Liver (tissue), 9 donors: ENCODE data around the gene MMP2. TPM values are rescaled to one million over a fixed set of nuclear protein-coding genes. Genes with fewer than 3 reads are reported as not detected.

Source experiments
- DNase-seq: peaks from one replicate; pipeline ENCODE4 v3.0.0-alpha.2; 2017; ENCODE audit warnings: low spot score
- H3K27ac ChIP-seq, 2 donors: one replicate each; pipeline ENCODE4 v1.7.0; 2013; ENCODE audit warnings: inconsistent platforms in 2 of 2, low read length in 2 of 2, control low read depth in 1 of 2, low read depth in 1 of 2, mild to moderate bottlenecking in 1 of 2
- H3K27me3 ChIP-seq, 4 donors: one replicate each; pipeline versions ENCODE4 v1.6.1 to v1.7.0; 2013; ENCODE audit warnings: low read length in 3 of 4, inconsistent platforms in 1 of 4, mild to moderate bottlenecking in 1 of 4, moderate library complexity in 1 of 4; ENCODE audit not compliant: control insufficient read depth in 4 of 4, insufficient read depth in 4 of 4
- H3K36me3 ChIP-seq, 4 donors: one replicate each; pipeline versions ENCODE4 v1.6.1 to v1.7.0; 2013; ENCODE audit warnings: low read length in 3 of 4, mild to moderate bottlenecking in 3 of 4, low read depth in 1 of 4, moderate library complexity in 1 of 4; ENCODE audit not compliant: control insufficient read depth in 4 of 4, insufficient read depth in 3 of 4
- H3K4me1 ChIP-seq, 4 donors: one replicate each; pipeline versions ENCODE4 v1.6.1 to v1.7.0; 2013; ENCODE audit warnings: low read length in 3 of 4, mild to moderate bottlenecking in 3 of 4, moderate library complexity in 1 of 4; ENCODE audit not compliant: control insufficient read depth in 4 of 4, insufficient read depth in 4 of 4
- H3K4me3 ChIP-seq, 3 donors: one replicate each; pipeline versions ENCODE4 v1.6.1 to v1.7.0; 2013; ENCODE audit warnings: low read length in 3 of 3, control low read depth in 1 of 3, low read depth in 1 of 3, mild to moderate bottlenecking in 1 of 3
- H3K9ac ChIP-seq, 2 donors: one replicate each; pipeline ENCODE4 v1.7.0; 2013; ENCODE audit warnings: low read length in 2 of 2, mild to moderate bottlenecking in 2 of 2, moderate library complexity in 2 of 2, control low read depth in 1 of 2, low read depth in 1 of 2
- H3K9me3 ChIP-seq, 4 donors: one replicate each; pipeline versions ENCODE4 v1.6.1 to v1.7.0; 2013; ENCODE audit warnings: low read length in 3 of 4; ENCODE audit not compliant: control insufficient read depth in 4 of 4
- ATF3 ChIP-seq: IDR thresholded peaks from 2 replicates; pipeline ENCODE4 v1.6.1; 2016; ENCODE audit warnings: antibody characterized with exemption
- EGR1 ChIP-seq, 2 donors: IDR thresholded peaks; 2 replicates each; pipeline ENCODE4 v1.6.1; 2016 to 2018; ENCODE audit warnings: antibody characterized with exemption in 2 of 2, low read depth in 2 of 2
- FOXA1 ChIP-seq: IDR thresholded peaks from 2 replicates; pipeline ENCODE4 v1.6.1; 2016; ENCODE audit warnings: antibody characterized with exemption
- FOXA2 ChIP-seq: IDR thresholded peaks from 2 replicates; pipeline ENCODE4 v1.6.1; 2016; ENCODE audit warnings: antibody characterized with exemption
- HNF4G ChIP-seq: IDR thresholded peaks from 2 replicates; pipeline ENCODE4 v1.6.1; 2016; ENCODE audit warnings: antibody characterized with exemption
- JUND ChIP-seq, 2 donors: IDR thresholded peaks; 2 replicates each; pipeline ENCODE4 v1.6.1; 2016; ENCODE audit warnings: antibody characterized with exemption in 2 of 2
- NR2F2 ChIP-seq: IDR thresholded peaks from 2 replicates; pipeline ENCODE4 v1.6.1; 2016; ENCODE audit warnings: antibody characterized with exemption
- RAD21 ChIP-seq, 2 donors: IDR thresholded peaks; 2 replicates each; pipeline ENCODE4 v1.6.1; 2016; ENCODE audit warnings: antibody characterized with exemption in 2 of 2, mild to moderate bottlenecking in 2 of 2
- REST ChIP-seq: IDR thresholded peaks from 2 replicates; pipeline ENCODE4 v1.6.1; 2016; ENCODE audit warnings: antibody characterized with exemption, mild to moderate bottlenecking
- RXRA ChIP-seq, 2 donors: IDR thresholded peaks; 2 replicates each; pipeline ENCODE4 v1.6.1; 2017 to 2018; ENCODE audit warnings: antibody characterized with exemption in 2 of 2, mild to moderate bottlenecking in 1 of 2
- SP1 ChIP-seq: IDR thresholded peaks from 2 replicates; pipeline ENCODE4 v1.6.1; 2018; ENCODE audit warnings: antibody characterized with exemption, mild to moderate bottlenecking
- TAF1 ChIP-seq: conservative IDR thresholded peaks from 2 replicates; pipeline ENCODE4 v1.6.1; 2016; ENCODE audit warnings: antibody characterized with exemption, mild to moderate bottlenecking
- YY1 ChIP-seq: IDR thresholded peaks from 2 replicates; pipeline ENCODE4 v1.6.1; 2016; ENCODE audit warnings: antibody characterized with exemption, mild to moderate bottlenecking
- WGBS: extraction: QIAGEN DNeasy Blood & Tissue Kit; methylation state at CpG from one replicate; pipeline ENCODE4 v1.1.7; 2013; 5-methylcytosine and 5-hydroxymethylcytosine counted together
- polyA plus RNA-seq, 2 donors: library from polyadenylated mRNA; stranded (reverse) in 1 of 2; unstranded in 1 of 2; fragments of 200-250 nt in 1 of 2; fragments of >200 nt in 1 of 2; fragmentation: Nextera tagmentation in 1 of 2; extraction: Ambion mirVana in 1 of 2; gene quantifications; one replicate each; pipeline versions ENCODE4 v1.2.1 to v1.2.3, GENCODE V29; 2013 to 2015
- total RNA-seq, 2 donors: library from RNA; depleted of rRNA; stranded (reverse); fragments of >200 nt; gene quantifications; one replicate each; pipeline ENCODE4 v1.2.3, GENCODE V29; 2014
- TF ChIP-seq, protein P1 (sequence below): IDR thresholded peaks from 2 replicates; pipeline ENCODE4 v1.6.1; 2016; ENCODE audit warnings: antibody characterized with exemption
- TF ChIP-seq, protein P2 (sequence below): fragments of 150-350 bp; IDR thresholded peaks from 2 replicates; pipeline ENCODE4 v1.5.1; 2017; ENCODE audit warnings: improper control_type of control experiment, low read depth, low read length; ENCODE audit not compliant: missing input control
- TF ChIP-seq, protein P3 (sequence below): IDR thresholded peaks from 2 replicates; pipeline ENCODE4 v1.6.1; 2016; ENCODE audit warnings: antibody characterized with exemption
- donor health status: healthy.
- donor health status: healthy.
- donor health status: healthy.
- donor health status: healthy.
- donor health status: healthy.

MMP2 gene
- total and polyA plus RNA-seq, 4 donors: 2.8 to 6.3 (median 5.3) TPM

GRCh38 chr16:55464375-55464774 lies 14.6 kb upstream of the MMP2 start:
- no peak for DNase-seq
- Histone ChIP-seq H3K9me3 (no peaks in the 10 kb centered on the region), H3K4me3 (no peak overlapping the region), H3K27ac (no peak overlapping the region), H3K36me3 (no peaks in the 10 kb centered on the region), H3K27me3 (no peaks in the 10 kb centered on the region), H3K9ac (no peak overlapping the region), H3K4me1 (peaks cover 0 to 4% (median 0%) of the 10 kb centered on the region in 4 donors)
- 40% methylated on average over 4 of the region's 4 CpGs for WGBS
- no peak for TF ChIP-seq ATF3
- no peak for TF ChIP-seq SP1
- TF ChIP-seq, protein P1, sequence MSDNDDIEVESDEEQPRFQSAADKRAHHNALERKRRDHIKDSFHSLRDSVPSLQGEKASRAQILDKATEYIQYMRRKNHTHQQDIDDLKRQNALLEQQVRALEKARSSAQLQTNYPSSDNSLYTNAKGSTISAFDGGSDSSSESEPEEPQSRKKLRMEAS: no peak
- TF ChIP-seq JUND (IDR thresholded peaks at IDR 0.05): no peak
- TF ChIP-seq FOXA2: no peak
- TF ChIP-seq EGR1 (IDR thresholded peaks at IDR 0.05; ENCODE audit: low read depth in 2 of 2): no peak

DNA sequence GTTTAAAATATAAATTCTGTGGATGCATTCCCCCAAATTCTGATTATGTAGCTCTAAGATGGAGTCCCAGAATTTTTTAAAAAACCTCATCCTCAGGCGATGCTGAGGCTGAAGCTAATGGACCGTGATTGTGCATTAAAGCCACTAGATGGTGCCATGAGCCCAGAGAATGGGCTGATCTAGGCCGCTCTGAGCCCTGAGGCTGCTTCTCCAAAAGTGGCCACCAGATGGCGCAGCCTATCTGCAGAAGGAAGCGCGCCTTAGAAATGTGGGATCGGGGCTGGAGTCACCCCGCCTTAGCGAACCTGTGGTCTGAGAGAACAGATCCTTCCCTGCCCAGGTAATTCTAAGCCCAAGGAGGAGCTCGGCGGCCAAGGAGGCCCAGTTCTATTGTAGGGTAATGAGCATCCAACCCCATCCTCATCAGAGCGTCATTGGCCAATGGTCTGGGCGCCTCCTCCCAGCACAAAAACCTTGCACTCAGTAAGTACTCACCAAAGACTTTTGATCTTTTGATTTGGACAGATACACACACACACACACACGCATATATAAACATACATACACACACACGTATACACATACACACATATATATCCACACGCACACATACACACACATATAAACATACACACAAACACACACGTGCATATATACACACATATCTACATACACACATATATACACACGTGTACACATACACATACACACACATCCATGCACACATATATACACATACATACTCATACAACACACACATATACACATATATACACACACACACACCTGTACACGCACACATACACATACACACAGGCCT lies 13.7 kb upstream of the MMP2 start:
- TF ChIP-seq RAD21 (IDR thresholded peaks at IDR 0.05) (peak; percentile 100), FOXA2 (no peak)
- TF ChIP-seq, protein P2, sequence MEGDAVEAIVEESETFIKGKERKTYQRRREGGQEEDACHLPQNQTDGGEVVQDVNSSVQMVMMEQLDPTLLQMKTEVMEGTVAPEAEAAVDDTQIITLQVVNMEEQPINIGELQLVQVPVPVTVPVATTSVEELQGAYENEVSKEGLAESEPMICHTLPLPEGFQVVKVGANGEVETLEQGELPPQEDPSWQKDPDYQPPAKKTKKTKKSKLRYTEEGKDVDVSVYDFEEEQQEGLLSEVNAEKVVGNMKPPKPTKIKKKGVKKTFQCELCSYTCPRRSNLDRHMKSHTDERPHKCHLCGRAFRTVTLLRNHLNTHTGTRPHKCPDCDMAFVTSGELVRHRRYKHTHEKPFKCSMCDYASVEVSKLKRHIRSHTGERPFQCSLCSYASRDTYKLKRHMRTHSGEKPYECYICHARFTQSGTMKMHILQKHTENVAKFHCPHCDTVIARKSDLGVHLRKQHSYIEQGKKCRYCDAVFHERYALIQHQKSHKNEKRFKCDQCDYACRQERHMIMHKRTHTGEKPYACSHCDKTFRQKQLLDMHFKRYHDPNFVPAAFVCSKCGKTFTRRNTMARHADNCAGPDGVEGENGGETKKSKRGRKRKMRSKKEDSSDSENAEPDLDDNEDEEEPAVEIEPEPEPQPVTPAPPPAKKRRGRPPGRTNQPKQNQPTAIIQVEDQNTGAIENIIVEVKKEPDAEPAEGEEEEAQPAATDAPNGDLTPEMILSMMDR: peak; percentile 100
- Histone ChIP-seq H3K36me3 (no peaks in the 10 kb centered on the region), H3K4me3 (no peak overlapping the region), H3K9me3 (no peaks in the 10 kb centered on the region), H3K27ac (no peak overlapping the region), H3K27me3 (no peaks in the 10 kb centered on the region), H3K9ac (no peak overlapping the region), H3K4me1 (peaks cover 0 to 4% (median 0%) of the 10 kb centered on the region in 4 donors)
- DNase-seq: peak; percentile 88
- WGBS: 30% methylated on average over 19 of the region's 19 CpGs

DNA sequence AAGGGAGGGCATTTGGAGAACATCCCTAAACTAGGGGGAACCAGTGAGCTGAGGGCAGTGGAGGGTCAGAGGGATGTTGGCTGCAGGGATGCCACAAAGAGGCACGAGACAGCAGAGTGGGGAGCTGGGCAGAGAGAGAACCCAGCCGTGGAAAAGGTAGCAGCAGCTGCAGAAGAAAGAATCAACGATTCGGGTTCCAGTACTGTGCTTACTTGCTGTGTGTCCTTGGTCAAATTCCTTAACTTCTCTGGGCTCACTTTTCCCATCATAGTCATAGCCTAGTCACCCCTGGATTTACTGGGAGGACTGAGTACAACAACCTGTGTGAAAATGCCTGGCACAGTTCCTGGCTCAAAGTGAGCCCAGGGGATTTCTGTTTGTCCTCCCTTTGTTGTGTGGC lies 12.8 kb upstream of the MMP2 start:
- Histone ChIP-seq H3K9me3 (no peaks in the 10 kb centered on the region), H3K27me3 (no peaks in the 10 kb centered on the region), H3K36me3 (no peaks in the 10 kb centered on the region), H3K27ac (no peak overlapping the region), H3K4me1 (peaks cover 0 to 4% (median 0%) of the 10 kb centered on the region in 4 donors), H3K9ac (no peak overlapping the region), H3K4me3 (no peak overlapping the region)
- WGBS: 93% methylated on average over 4 of the region's 4 CpGs
- DNase-seq: no peak
- TF ChIP-seq NR2F2 (no peak), RAD21 (IDR thresholded peaks at IDR 0.05) (no peak), JUND (IDR thresholded peaks at IDR 0.05) (no peak), FOXA1 (no peak), YY1 (no peak), RXRA (IDR thresholded peaks at IDR 0.05) (no peak), SP1 (no peak), FOXA2 (no peak), TAF1 (no peak), EGR1 (IDR thresholded peaks at IDR 0.05; ENCODE audit: low read depth in 2 of 2) (no peak), REST (no peak), HNF4G (no peak)
- TF ChIP-seq, protein P2: no peak
- TF ChIP-seq, protein P1: no peak
- TF ChIP-seq, protein P3, sequence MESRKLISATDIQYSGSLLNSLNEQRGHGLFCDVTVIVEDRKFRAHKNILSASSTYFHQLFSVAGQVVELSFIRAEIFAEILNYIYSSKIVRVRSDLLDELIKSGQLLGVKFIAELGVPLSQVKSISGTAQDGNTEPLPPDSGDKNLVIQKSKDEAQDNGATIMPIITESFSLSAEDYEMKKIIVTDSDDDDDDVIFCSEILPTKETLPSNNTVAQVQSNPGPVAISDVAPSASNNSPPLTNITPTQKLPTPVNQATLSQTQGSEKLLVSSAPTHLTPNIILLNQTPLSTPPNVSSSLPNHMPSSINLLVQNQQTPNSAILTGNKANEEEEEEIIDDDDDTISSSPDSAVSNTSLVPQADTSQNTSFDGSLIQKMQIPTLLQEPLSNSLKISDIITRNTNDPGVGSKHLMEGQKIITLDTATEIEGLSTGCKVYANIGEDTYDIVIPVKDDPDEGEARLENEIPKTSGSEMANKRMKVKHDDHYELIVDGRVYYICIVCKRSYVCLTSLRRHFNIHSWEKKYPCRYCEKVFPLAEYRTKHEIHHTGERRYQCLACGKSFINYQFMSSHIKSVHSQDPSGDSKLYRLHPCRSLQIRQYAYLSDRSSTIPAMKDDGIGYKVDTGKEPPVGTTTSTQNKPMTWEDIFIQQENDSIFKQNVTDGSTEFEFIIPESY: no peak
